ENCODE results near the gene RCBTB2. TPM values are rescaled to one million over a fixed set of nuclear protein-coding genes. Genes with fewer than 3 reads are reported as not detected.

Gene RCBTB2
- total RNA-seq, 1 donor from 2014 or later, result 21.6 TPM

DNA sequence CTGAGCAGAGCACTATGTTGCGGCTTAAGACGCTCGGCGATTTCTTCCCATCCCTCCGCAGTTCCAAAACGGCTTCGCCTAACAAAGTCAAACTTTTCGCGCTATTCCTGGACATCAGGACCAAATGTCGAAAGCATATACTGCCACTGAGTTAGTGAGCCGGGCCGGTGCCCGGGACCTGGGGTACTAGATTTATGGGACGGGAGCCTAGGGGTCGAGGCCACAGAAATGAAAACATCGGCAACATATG lies 699 bp downstream of the RCBTB2 start:
- no peak for TF ChIP-seq CTCF (IDR thresholded peaks at IDR 0.05; ENCODE audit: unreplicated experiment)
- H3K36me3 Mint-ChIP-seq, result no peaks in the 10 kb centered on the region
- peaks cover 23% of the 10 kb centered on the region for H3K4me1 Mint-ChIP-seq
- DNase-seq (ENCODE audit: low spot score in 2 of 2, unreplicated experiment in 2 of 2), result no peak
- H3K9me3 Mint-ChIP-seq, result peaks cover 4% of the 10 kb centered on the region
- peak overlapping the region; percentile 96 for H3K27ac Mint-ChIP-seq
- no peaks in the 10 kb centered on the region for H3K27me3 Mint-ChIP-seq (ENCODE audit: low read depth)
- H3K4me3 Mint-ChIP-seq, result peak overlapping the region; percentile 85

DNA sequence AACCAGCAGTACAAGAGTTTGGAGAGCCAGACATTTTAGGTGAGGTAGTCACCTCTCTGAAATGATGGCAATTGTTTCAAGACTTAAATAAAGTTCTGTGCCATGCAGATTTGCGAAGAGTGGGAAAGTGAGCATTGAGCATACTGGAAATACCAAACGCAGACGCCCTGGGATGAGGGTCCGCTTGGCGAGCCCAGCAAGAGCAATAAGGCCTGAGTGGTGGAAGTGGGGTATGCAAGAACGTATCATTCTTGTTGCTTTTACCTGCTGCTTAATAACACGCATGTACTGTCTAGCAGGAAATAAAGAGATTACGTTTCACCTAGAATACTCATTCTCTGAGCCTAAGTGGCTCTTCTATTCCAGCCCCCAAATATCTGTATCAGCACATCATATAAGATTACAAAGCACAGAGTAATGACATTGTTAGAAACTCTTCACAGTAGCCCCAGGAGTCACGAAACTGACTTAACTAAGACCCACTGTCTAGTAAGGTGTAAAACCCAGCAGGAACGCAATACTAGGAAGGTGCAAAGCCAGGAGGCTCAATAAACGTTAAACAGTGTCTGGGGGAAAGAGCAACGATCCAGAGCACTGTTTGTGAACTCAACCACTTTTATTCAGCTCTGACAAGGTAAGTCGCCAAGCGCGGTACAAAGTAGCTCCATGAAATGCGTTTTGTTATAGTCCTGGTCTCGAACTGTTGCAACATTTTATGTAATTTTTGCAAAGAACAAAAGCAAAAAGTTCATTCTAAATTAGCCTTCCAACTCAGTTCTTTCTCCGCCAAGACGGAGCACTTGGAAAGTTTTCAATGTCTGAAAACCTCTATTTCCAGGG lies 1.2 kb downstream of the RCBTB2 start:
- DNase-seq (ENCODE audit: low spot score in 2 of 2, unreplicated experiment in 2 of 2), result no peak
- H3K27me3 Mint-ChIP-seq (ENCODE audit: low read depth), result no peaks in the 10 kb centered on the region
- H3K4me1 Mint-ChIP-seq, result peaks cover 23% of the 10 kb centered on the region
- peak overlapping the region; percentile 85 for H3K4me3 Mint-ChIP-seq
- peaks cover under 1% of the 10 kb centered on the region for H3K9me3 Mint-ChIP-seq
- no peaks in the 10 kb centered on the region for H3K36me3 Mint-ChIP-seq
- no peak for TF ChIP-seq CTCF (IDR thresholded peaks at IDR 0.05; ENCODE audit: unreplicated experiment)
- H3K27ac Mint-ChIP-seq, result peak overlapping the region; percentile 96

GRCh38 chr13:48530833-48531232 lies 2.0 kb downstream of the RCBTB2 start:
- Mint-ChIP-seq H3K27me3 (ENCODE audit: low read depth) (no peaks in the 10 kb centered on the region), H3K4me3 (no peak overlapping the region), H3K9me3 (no peaks in the 10 kb centered on the region), H3K36me3 (no peaks in the 10 kb centered on the region), H3K27ac (peak overlapping the region; percentile 96), H3K4me1 (peaks cover 23% of the 10 kb centered on the region)
- TF ChIP-seq CTCF (IDR thresholded peaks at IDR 0.05; ENCODE audit: unreplicated experiment), result no peak
- no peak for DNase-seq (ENCODE audit: low spot score in 2 of 2, unreplicated experiment in 2 of 2)

GRCh38 chr13:48528720-48529119 lies 4.2 kb downstream of the RCBTB2 start:
- peaks cover 20% of the 10 kb centered on the region for H3K4me1 Mint-ChIP-seq
- no peak for TF ChIP-seq CTCF (IDR thresholded peaks at IDR 0.05; ENCODE audit: unreplicated experiment)
- no peak overlapping the region for H3K27ac Mint-ChIP-seq
- no peaks in the 10 kb centered on the region for H3K36me3 Mint-ChIP-seq
- H3K9me3 Mint-ChIP-seq, result no peaks in the 10 kb centered on the region
- no peaks in the 10 kb centered on the region for H3K27me3 Mint-ChIP-seq (ENCODE audit: low read depth)
- DNase-seq (ENCODE audit: low spot score in 2 of 2, unreplicated experiment in 2 of 2), result no peak
- no peak overlapping the region for H3K4me3 Mint-ChIP-seq

GRCh38 chr13:48527955-48528354 lies 4.9 kb downstream of the RCBTB2 start:
- DNase-seq (ENCODE audit: low spot score in 2 of 2, unreplicated experiment in 2 of 2), result no peak
- H3K4me3 Mint-ChIP-seq, result no peak overlapping the region
- no peak for TF ChIP-seq CTCF (IDR thresholded peaks at IDR 0.05; ENCODE audit: unreplicated experiment)
- no peak overlapping the region for H3K27ac Mint-ChIP-seq
- H3K9me3 Mint-ChIP-seq, result no peaks in the 10 kb centered on the region
- no peaks in the 10 kb centered on the region for H3K27me3 Mint-ChIP-seq (ENCODE audit: low read depth)
- no peaks in the 10 kb centered on the region for H3K36me3 Mint-ChIP-seq
- peaks cover 14% of the 10 kb centered on the region for H3K4me1 Mint-ChIP-seq

All from mesothelial cell of epicardium (in vitro differentiated cells).